GOT3 (cell line): ENCODE measurements around the gene PGGHG.

Experiments
- DNase-seq: peaks from one replicate; lab custom pipeline; 2025; ENCODE audit warnings: mixed read lengths; lab: John Stamatoyannopoulos, UW

PGGHG gene

DNA sequence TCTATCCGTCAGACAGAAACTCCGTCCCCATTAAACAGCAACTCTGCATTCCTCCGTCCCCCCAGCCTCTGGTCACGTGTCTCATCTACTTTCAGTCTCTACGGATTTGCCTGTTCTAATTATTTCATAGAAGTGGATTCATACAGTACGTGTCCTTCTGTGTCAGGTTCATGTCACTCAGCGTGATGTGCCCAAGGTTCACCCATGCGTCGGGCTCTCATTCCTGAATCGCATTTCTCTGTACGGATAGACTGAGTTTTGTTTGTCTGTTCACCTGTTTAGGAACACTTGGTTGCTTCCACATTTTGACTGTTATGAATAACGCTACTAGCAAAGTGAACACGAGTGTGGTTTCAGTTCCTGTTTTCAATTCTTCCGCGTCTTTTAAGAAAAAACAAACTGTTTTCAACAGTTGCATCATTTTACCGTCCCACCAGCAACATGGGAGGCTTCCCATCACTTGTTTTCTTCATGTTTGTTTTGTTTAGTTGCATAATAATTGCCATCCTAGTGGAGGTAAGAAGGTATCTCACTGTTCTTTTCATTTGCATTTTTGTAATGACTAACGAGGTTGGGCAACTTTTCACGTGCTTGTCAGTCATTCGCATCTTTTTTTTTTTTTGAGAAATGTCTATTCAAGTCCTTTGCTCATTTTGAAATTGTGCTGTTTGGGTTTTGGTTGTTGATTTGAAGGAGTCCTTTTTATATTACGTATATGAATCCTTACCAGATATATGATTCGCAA lies 19.6 kb upstream of the PGGHG start:
- DNase-seq, result no peak

DNA sequence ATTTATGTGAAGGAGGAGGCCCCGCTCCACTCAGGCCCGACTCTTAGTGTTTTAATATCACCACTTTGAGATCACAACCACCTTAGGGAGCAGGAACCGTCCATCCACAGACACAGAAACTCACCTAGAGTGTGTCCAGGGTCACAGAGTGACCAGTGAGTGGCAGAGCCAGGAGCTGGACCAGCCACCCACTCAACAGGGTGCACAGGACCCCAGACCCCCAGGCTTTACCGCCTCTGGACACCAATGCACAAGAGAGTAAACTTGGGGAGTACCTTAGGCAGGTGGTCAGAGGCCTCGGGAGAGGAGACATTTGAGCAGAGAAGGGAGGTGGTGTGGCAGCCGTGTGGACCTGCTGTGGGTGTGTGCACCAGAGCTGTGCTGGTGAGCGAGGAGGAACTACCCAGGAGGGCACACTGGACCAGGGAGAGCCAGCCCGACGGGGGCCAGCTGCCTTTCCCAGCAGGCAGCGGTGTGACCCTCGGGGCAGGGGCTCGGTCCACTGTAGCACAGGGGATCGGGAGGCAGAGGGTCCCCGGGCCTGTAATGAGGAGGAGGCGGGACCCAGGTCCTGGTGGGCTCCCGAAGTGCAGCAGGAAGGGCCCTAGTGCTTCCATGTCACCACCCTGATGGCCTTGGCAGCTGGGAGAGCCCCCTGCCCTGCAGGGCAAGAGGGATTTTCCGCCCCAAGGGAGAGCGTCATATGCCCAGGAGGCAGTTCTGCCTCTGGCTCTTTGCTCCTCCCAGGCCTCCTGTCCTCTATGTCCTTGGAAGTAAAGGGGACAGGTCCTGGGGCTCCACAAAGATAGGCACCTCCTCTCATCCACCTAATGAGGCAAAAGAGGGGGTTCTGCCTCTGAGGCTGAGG lies 18.2 kb upstream of the PGGHG start:
- no peak for DNase-seq

GRCh38 chr11:271319-271715 lies 17.6 kb upstream of the PGGHG start:
- DNase-seq, result no peak

DNA sequence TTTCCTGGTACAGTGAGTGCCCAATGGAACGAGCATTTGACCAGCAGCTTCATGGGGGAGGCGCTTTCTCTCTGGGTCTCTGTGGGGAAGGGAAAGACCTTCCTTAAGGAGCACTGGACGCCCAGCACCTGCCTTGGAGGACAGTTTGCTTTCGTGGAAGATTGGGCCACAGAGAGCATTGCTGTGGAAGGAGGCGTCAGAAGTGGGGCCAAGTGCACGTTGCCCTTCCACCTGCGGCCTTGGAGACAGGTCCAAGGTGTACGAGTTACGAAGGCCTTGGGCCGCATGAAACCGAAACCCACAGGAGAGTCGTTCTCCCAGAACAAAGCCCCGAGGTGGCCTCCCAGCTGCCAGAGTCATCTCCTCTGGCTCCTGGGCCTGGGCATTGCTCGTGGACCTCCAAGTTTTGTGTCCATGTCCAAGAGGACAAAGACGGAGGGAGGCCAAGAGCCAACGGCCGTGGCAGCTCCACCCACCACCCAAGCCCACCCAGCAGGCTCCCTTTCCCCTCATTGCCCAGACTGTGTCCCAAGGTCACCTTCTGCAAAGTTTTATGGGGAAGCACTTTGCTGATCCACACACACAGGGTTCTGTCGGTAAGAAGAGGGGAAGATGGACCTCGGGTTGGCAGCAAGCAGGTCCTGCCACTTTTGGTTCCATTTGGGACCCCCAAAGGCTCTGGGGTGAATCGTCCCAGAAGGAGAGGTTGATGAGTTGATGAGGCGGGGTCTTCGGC lies 16.6 kb upstream of the PGGHG start:
- no peak for DNase-seq

- DNase-seq, result no peak
Measured at GRCh38 chr11:272931-273198, 16.1 kb upstream of the PGGHG start.

DNA sequence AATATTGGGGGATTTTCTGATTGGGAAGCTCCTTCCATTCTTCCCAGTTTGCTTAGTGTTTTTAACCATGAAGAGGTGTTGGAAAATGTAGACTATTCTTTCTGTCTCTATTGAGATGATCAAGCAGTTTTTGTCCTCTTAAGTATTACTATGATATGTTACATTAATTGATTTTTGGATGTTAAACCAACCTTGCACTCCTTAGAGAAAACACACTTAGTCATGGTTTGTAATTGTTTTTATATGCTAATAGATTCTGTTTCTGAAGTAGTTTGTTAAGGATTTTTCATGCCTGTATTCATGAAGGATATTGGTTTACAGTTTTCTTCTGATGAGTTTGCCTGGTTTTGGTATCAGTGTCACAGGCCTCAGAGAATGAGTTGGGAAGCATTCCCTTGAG lies 12.7 kb upstream of the PGGHG start:
- DNase-seq, result no peak

DNA sequence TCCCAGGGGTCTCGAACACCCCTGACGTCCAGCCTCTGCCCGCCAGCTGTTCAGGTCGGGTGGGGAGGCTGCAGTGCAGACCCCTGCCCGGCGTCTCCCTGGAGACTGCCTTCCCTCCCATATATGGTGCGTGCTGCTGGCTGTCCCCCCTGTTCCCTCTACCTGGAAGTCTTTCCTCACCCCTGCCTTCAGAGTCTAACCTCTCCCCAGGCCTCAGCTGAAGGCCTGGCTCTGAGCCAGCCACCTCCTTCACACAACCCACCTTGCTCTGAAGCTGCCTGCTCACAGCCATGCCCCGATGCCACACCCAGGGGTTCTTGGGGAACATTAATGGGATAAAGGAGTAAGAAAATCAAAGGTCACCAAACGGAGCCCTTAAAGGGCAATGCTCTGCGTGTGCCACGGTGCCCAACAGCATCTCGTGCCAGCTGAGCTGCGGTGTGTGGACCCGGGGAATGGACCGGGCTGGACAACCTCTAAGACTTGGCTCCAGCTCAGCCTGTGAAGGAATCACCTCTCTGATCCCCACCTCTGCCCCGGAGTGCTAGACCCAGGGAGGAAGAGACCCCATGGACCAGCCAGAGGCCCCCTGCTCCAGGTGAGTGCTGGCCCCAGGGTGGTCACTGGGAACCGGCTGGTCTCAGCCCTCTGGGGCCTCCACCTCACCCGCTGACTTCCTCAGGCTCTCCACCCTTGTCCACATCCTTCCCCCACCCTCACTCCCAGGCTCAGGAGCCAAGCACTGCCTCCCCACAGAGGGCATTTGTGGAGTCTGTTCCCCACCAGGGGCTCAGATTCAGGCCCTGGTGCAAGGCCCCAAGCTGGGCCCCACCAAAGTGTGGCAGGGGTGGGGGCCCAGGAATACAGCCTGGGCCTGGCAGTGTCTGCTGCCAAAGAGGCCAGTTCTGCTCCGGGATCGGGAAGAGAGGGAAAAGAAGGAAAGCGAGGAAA lies 10.7 kb upstream of the PGGHG start, which contains the start of gene NLRP6:
NLRP6 (plus strand) TSS at position 407 of the 951 bp plus-strand sequence; CDS start at position 570, 163 bp downstream.
- DNase-seq, result no peak

GRCh38 chr11:279040-279965 lies 9.6 kb upstream of the PGGHG start:
- no peak for DNase-seq

GRCh38 chr11:279966-280705 lies 8.8 kb upstream of the PGGHG start:
- no peak for DNase-seq

GRCh38 chr11:280706-281485 lies 8.0 kb upstream of the PGGHG start:
- DNase-seq, result no peak

GRCh38 chr11:281486-282161 lies 7.3 kb upstream of the PGGHG start:
- DNase-seq, result no peak

DNA sequence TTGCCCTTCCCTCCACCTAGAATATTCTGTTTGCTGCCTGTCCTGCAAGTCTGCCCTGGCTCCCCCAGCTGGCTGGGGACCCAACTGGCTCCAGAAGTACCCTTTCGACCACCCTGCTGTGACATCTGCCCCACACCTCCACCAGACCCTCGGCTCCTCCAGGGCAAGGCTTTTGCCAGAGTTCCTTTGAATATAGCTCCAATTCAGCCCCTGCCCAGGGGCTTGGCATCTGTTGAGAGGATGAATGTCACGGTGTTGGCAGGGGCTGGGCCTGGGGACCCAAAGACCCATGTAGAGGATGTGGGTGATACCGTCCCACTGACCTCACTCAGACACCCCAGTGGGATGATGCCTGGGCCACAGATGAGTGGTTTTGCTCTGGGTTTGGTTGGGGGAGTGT lies 6.8 kb upstream of the PGGHG start:
- no peak for DNase-seq

GRCh38 chr11:282630-283360 lies 6.1 kb upstream of the PGGHG start:
- no peak for DNase-seq

DNA sequence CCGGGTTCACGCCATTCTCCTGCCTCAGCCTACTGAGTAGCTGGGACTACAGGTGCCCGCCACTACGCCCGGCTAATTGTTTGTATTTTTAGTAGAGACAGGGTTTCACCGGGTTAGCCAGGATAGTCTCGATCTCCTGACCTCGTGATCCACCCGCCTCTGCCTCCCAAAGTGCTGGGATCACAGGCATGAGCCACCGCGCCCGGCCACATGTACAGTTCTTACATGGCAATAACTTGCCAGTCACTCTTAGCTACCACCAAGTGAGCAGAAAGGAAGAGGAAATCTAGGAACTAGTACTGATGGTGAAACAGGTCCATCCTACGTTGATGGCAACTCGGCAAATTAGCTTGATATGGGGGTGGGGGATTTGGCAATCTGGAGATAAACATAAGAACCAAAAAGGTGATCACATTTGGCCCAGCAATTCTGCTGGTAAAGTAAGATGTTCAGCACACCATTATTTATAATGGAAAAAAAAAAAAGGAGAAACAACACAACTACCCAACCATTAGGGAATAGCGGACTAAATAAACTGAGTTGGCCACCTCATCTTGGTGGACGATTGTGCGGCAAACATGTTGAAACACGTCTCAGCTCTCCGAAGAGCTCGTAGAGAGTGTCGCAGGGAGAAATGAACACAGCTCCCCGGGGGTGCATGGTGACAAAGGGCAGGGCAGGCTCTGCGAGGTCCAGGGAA lies 5.4 kb upstream of the PGGHG start:
- no peak for DNase-seq

GRCh38 chr11:284105-285020 lies 4.6 kb upstream of the PGGHG start:
- DNase-seq, result no peak
